ACC112 (cell line): ENCODE results near the gene TEX51.

ENCODE experiments used
- H2AFZ ChIP-seq: fragments of 200-600 bp; sonication (generic); one replicate; pipeline ENCODE4 v1.6.0; 2017; ENCODE audit warnings: antibody characterized with exemption, low read length; ENCODE audit not compliant: unreplicated experiment
- H3K27ac ChIP-seq: fragments of 200-600 bp; sonication (generic); 2 replicates; pipeline ENCODE4 v1.5.1; 2014; ENCODE audit warnings: low read depth, mild to moderate bottlenecking, antibody characterized with exemption, low read length, moderate library complexity
- H3K27me3 ChIP-seq: fragments of 200-600 bp; sonication (generic); 2 replicates; pipeline ENCODE4 v1.6.1; 2014; ENCODE audit warnings: mild to moderate bottlenecking, antibody characterized with exemption, low read length, moderate library complexity, mixed read lengths; ENCODE audit not compliant: insufficient read depth
- H3K36me3 ChIP-seq: fragments of 200-600 bp; sonication (generic); 2 replicates; pipeline ENCODE4 v1.6.1; 2016; ENCODE audit warnings: mild to moderate bottlenecking, antibody characterized with exemption, low read length, moderate library complexity, mixed read lengths; ENCODE audit not compliant: insufficient read depth
- H3K4me1 ChIP-seq: fragments of 200-600 bp; sonication (generic); one replicate; pipeline ENCODE4 v1.6.1; 2016; ENCODE audit warnings: low read length, mixed read lengths; ENCODE audit not compliant: insufficient read depth, unreplicated experiment, control insufficient read depth
- H3K4me3 ChIP-seq: fragments of 200-600 bp; sonication (generic); 2 replicates; pipeline ENCODE4 v1.5.1; 2014; ENCODE audit warnings: mild to moderate bottlenecking, low read depth, low read length
- H3K79me2 ChIP-seq: fragments of 200-600 bp; sonication (generic); one replicate; pipeline ENCODE4 v1.6.0; 2016; ENCODE audit warnings: low read length; ENCODE audit not compliant: control insufficient read depth, unreplicated experiment, insufficient read depth

TEX51 gene

GRCh38 chr2:126913329-126913728, 14.6 kb downstream of the TEX51 start:
- Histone ChIP-seq H2AFZ (no peak overlapping the region), H3K27me3 (peaks cover 31% of the 10 kb centered on the region), H3K79me2 (no peaks in the 10 kb centered on the region), H3K4me1 (no peaks in the 10 kb centered on the region), H3K36me3 (no peaks in the 10 kb centered on the region), H3K27ac (no peak overlapping the region), H3K4me3 (no peak overlapping the region)

DNA sequence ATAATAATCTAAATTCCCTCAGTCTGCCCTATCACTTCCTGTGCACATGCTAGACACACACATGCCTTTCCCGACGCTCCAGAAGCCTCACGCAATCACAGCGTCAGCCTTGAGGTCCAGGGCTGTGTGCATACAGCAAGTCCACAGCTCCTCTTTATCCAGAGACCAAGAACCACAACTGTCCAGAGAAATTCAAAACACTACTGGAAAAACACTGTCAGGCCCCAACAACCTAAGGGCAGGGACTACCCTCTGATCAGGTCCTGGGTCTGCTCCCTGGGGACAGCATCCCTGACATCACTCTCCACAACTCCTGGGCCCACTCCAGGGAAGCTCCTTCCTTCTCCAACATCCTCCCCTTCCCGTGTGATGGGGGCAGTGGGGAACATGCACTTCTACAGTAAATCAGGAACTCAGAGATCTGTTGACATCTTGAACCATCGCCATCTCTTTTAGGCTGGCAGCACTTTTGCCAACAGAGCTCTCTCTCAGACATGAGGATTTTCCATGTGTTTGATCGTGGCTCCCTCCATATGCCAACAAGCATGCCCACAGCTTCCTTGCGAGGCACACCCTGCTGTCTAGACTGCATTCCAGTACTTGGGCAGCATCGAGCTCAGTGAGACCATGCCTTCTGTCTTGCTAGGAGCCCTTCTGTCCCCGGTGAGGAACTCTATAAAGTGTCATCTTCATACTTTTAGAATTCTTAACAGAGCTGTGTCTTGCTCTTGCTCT, 15.4 kb downstream of the TEX51 start:
- H3K36me3 ChIP-seq, result no peaks in the 10 kb centered on the region
- H3K79me2 ChIP-seq, result no peaks in the 10 kb centered on the region
- no peak overlapping the region for H2AFZ ChIP-seq
- no peak overlapping the region for H3K27ac ChIP-seq
- no peak overlapping the region for H3K4me3 ChIP-seq
- H3K27me3 ChIP-seq, result peaks cover 24% of the 10 kb centered on the region
- H3K4me1 ChIP-seq, result no peaks in the 10 kb centered on the region

GRCh38 chr2:126914811-126915500, 16.3 kb downstream of the TEX51 start:
- Histone ChIP-seq H3K27ac (no peak overlapping the region), H3K79me2 (no peaks in the 10 kb centered on the region), H3K4me1 (no peaks in the 10 kb centered on the region), H3K27me3 (peaks cover 20% of the 10 kb centered on the region), H2AFZ (no peak overlapping the region), H3K36me3 (no peaks in the 10 kb centered on the region), H3K4me3 (no peak overlapping the region)

DNA sequence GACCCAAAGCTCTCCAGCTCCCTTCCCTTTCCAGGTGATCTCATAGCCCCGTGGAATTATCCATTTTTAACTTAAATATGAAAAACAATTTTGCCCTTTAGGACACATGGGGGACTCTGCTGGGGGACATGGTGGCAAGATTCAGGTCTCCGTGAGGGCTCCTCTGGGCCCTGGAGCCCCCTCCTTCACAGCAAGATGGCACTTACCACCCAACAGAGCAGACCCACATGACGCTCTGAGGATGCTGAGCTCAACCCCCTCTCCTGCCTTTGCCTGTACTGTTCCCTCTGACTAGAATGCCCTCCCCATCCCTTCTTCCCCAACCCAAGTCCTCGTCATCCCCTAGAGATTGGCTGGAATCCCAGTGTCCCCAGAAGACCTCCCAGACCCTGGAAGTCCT, 17.2 kb downstream of the TEX51 start:
- Histone ChIP-seq H3K79me2 (no peaks in the 10 kb centered on the region), H2AFZ (no peak overlapping the region), H3K27me3 (peaks cover 17% of the 10 kb centered on the region; the same call in 1 of the 2 replicates)

GRCh38 chr2:126916744-126917143, 18.1 kb downstream of the TEX51 start:
- Histone ChIP-seq H3K27ac (no peak overlapping the region), H3K27me3 (peaks cover 25% of the 10 kb centered on the region; the same call in 1 of the 2 replicates), H3K79me2 (no peaks in the 10 kb centered on the region), H3K36me3 (no peaks in the 10 kb centered on the region), H2AFZ (no peak overlapping the region), H3K4me1 (no peaks in the 10 kb centered on the region), H3K4me3 (no peak overlapping the region)

More for the DNA sequence above, 17.2 kb downstream of the TEX51 start:
- Histone ChIP-seq H3K36me3 (no peaks in the 10 kb centered on the region), H3K4me3 (no peak overlapping the region), H3K4me1 (no peaks in the 10 kb centered on the region), H3K27ac (no peak overlapping the region)

- no peaks in the 10 kb centered on the region for H3K4me1 ChIP-seq
- peaks cover 16% of the 10 kb centered on the region; the same call in 1 of the 2 replicates for H3K27me3 ChIP-seq
- no peak overlapping the region for H3K4me3 ChIP-seq
- no peaks in the 10 kb centered on the region for H3K36me3 ChIP-seq
- no peak overlapping the region for H3K27ac ChIP-seq
- H2AFZ ChIP-seq, result no peak overlapping the region
- no peaks in the 10 kb centered on the region for H3K79me2 ChIP-seq
Observed at GRCh38 chr2:126921066-126921465, 22.4 kb downstream of the TEX51 start.

GRCh38 chr2:126930970-126931590, 32.4 kb downstream of the TEX51 start:
- Histone ChIP-seq H3K4me1 (no peaks in the 10 kb centered on the region), H3K36me3 (no peaks in the 10 kb centered on the region), H3K4me3 (no peak overlapping the region), H3K27ac (no peak overlapping the region), H3K79me2 (no peaks in the 10 kb centered on the region), H3K27me3 (peaks cover 47% of the 10 kb centered on the region), H2AFZ (no peak overlapping the region)

DNA sequence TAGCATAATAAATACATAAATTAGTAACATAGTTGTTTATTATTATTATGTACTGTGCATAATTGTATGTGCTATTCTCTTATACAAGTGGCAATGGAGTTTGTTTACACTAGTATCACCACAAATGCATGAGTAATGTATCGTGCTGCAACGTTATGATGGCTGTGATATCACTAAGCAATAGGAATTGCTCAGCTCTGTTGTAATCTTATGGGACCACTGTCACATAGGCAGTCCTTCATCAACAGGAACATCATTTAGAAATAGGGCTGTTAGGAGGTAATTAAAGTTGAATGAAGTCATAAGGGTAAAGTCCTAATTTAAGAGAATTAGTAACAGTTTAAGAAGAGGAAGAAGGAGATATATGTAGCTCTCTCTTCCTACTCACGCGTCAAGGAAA, 33.8 kb downstream of the TEX51 start:
- H3K79me2 ChIP-seq, result no peaks in the 10 kb centered on the region

DNA sequence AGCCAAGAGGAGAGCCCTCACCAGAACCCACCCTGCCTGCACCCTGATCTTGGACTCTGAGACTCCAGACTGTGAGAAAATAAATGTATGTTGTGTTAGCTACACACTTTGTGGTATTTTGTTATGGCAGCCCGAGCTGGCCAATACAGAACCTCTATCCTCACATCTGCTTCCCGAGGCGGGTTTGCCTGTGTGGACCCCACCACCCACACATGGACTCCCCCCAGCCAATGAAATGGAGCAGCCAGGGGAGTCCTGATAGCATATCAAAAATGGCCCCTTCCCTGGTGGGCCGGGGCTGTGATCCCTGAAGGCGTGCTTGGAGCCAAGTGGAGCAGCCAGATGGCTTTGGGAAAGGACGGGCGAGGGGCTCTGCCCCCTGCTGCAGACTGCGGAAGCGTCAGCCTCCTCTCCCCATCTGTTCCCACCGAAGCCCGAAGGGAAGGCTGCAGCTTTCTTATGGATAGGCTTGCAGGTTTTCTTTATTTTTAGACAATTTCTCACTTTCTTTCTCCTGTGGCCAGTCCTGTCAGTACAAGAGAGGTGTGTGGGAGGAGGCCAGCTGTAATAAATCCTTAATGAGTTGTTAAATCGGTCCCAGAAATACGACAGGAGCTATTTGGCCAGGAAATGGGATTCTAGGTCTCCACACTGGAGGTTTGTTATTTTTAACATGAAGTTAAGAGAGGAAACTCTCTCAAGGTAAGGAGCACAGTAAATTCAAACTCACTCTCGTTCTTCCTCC, 34.4 kb downstream of the TEX51 start:
- no peak overlapping the region for H2AFZ ChIP-seq
- peaks cover 62% of the 10 kb centered on the region for H3K27me3 ChIP-seq
- no peak overlapping the region for H3K4me3 ChIP-seq
- no peak overlapping the region for H3K27ac ChIP-seq
- no peaks in the 10 kb centered on the region for H3K4me1 ChIP-seq
- H3K36me3 ChIP-seq, result no peaks in the 10 kb centered on the region
- no peaks in the 10 kb centered on the region for H3K79me2 ChIP-seq

More for the DNA sequence above, 33.8 kb downstream of the TEX51 start:
- no peak overlapping the region for H3K27ac ChIP-seq
- no peak overlapping the region for H3K4me3 ChIP-seq
- H3K36me3 ChIP-seq, result no peaks in the 10 kb centered on the region
- H3K4me1 ChIP-seq, result no peaks in the 10 kb centered on the region
- H2AFZ ChIP-seq, result no peak overlapping the region
- H3K27me3 ChIP-seq, result peaks cover 60% of the 10 kb centered on the region

GRCh38 chr2:126933711-126934091, 35.0 kb downstream of the TEX51 start:
- Histone ChIP-seq H3K27me3 (peaks cover 65% of the 10 kb centered on the region), H3K27ac (no peak overlapping the region), H3K4me3 (no peak overlapping the region), H3K4me1 (no peaks in the 10 kb centered on the region), H2AFZ (no peak overlapping the region), H3K79me2 (no peaks in the 10 kb centered on the region), H3K36me3 (no peaks in the 10 kb centered on the region)
